Cardiac septum (tissue), 1 donor: Measurements from ENCODE around the gene ERCC6L2. TPM values are rescaled to one million over a fixed set of nuclear protein-coding genes. Genes with fewer than 3 reads are reported as not detected.

Experiments used
- DNase-seq: peaks from one replicate; pipeline ENCODE4 v3.0.0-alpha.2; 2020; ENCODE audit warnings: low spot score
- intact Hi-C: fragments of 100-400 bp; cut with DNase I; formaldehyde crosslinking; loops from one replicate; pipeline ENCODE4 v1.14.0; 2022
- total RNA-seq: library from RNA; stranded (reverse); fragmentation: NEBNext Ultra II Directional; extraction: Animal tissue kit (Norgen Biotek cat#: 25700); gene quantifications from one replicate; pipeline ENCODE4 v1.2.1, GENCODE V29; 2021
- donor health status: DM: no; HTN: no; CAD: no.

The ERCC6L2 gene
- total RNA-seq, 1 donor from 2014 or later, result 30.5 TPM

DNA sequence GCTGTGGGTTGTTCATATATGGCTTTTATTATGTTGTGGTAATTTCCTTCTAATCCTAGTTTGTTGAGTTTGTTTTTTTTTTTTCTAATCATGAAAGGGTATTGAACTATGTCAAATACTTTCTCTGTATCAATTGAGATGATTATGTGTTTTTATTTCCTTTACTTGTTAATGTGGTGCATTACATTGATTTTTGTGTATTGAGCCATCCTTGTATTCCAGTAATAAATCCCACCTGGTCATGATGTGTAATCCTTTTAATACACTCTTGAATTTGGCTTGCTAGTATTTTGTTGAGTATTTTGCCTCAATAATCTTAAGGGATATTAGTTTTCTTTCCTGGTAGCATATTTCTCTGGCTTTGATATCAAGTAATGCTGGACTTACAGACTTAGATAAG is 13.1 kb upstream of the ERCC6L2 start:
- intact Hi-C loops, result no loop called here
- DNase-seq, result no peak

DNA sequence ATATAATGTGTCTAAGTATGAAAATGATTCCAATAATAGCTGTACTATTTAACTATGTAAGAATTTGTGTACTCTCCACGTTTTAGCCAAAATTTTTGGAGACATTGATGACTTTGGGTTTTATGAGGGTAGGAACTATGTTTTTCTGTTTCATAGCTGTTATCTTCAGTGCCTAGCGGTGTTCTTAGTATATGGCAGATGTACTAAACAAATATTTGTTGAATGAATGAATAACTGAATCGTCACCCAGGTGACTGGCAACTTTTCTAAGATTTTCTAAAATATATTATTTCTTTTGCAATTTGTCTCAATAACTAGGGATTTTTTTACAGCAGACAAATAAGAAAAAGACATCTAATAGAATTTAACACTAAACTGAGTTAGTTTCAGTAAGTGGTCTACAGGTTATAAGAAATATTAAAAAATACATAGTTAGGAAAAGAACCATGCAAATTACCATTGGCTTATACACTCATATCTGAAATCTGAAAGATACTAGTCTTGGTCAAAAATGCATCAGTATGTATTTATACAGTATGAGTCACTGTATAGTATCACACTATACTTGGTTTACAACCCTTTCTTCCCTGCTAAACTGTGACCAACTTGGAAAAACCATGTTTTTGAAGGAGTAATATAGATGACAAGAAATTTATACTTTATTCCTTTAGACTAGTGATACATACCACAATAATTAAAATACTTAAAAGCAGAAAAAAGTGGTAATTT is 10.5 kb upstream of the ERCC6L2 start:
- intact Hi-C loops, result no loop called here
- DNase-seq, result no peak

DNA sequence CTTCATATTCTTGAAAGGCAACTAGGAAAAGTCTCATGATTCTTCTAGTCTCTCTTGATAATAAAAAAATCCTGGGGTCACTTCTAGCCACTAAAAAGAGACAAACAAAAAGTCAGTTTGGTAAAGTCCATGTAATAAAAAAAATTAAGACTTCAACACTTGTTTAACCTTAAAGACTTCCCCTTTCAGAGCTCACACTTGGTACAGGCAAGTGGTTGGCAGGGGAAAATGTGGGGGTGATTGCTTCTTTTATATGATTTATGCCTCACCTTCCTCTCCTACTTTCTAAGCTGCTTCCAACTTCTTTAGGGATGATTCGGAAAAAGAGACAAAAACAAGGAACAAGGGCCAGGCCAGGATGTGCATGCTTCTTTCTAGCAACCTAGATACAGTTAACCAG is 5.1 kb upstream of the ERCC6L2 start:
- DNase-seq, result no peak

DNA sequence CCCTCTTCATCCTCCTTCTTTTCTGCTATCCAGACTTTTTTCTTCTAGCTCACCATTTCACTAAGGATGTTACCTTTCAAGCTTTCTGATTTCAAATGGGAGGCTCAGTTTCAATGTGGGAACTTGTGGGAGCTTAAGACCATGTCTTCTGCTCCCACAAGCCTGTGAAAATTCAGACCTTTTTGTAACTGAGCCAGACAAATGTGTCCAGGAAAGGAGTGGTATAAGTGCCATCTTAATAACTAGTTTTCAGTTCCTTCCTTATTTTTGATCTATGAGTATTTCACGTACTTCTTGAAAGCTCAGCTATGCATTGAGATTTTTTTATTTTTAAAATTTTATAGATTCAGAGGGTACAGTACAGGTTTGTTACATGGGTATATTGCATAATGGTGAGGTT is 4.6 kb upstream of the ERCC6L2 start:
- intact Hi-C loops, result no loop called here
- DNase-seq, result no peak

More for the DNA sequence above, 5.1 kb upstream of the ERCC6L2 start:
- intact Hi-C loops, result no loop called here

DNA sequence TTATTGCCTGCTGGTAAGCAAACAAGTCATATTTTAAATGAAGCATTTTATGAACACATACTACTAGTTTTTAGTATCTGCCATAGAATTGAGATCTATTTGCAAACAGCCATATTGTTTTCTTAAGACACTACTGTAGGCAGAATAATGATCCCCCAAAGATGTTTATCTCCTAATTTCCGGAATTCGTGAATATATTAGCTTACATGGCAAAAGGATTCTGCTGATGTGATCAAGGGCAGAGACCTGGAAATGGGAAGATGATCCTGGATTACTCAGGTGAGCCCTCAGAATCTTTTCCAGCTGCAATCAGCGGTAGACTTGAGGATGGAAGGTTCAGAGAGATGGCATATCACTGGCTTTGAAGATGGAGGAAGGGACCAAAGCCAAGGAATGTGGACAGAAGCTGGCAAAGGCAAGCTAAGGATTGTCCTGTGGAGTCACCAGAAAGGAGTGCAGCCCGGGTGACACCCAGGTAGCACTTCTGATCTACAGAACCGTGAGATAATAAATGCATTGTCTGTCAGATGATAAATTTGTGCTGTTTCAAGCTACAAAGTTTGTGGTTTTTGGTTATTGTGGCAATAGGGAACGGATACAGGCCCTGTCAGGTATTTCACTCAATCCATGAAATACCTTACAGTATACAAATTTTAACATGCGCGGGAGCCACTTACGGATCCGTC is 1.0 kb upstream of the ERCC6L2 start:
- DNase-seq, result no peak
- intact Hi-C loops, result loop anchor here (2.0 kb wide), 1 partner anchor 368 kb away; no protein-coding TSS in a partner anchor

DNA sequence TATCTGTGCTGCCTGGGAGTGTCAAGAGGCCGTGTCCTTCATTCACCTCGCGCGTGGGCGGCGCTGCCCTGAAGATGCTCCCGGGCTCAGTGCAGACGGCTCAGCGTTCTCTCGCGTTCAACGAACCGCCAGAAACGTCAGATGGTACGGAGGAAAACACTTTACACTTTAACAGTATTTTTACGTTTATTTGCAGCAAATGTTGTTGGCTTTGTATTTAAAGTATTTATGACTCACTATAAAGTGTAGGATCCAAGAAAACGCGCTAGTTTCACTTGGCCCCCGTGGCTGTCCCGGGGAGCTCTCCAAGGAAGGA is 544 bp upstream of the ERCC6L2 start:
- DNase-seq, result peak; percentile 83
- intact Hi-C loops, result loop anchor here (2.0 kb wide), 1 partner anchor 368 kb away; no protein-coding TSS in a partner anchor

DNA sequence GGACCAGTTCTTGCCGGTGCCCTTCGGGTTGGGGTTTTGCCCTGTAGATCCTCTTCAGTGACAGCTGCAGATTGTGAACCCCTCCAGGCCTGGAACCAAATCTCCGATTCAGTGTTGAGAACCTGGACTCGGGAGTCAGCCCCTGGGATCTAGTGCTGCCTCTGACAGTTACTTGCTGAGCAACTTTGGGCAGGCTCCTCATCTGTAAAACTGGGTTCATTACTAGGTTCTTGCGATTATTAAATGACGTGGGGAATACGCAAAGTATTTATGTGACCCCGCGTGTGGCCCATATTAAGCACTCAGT is 600 bp downstream of the ERCC6L2 start:
- intact Hi-C loops, result no loop called here

DNA sequence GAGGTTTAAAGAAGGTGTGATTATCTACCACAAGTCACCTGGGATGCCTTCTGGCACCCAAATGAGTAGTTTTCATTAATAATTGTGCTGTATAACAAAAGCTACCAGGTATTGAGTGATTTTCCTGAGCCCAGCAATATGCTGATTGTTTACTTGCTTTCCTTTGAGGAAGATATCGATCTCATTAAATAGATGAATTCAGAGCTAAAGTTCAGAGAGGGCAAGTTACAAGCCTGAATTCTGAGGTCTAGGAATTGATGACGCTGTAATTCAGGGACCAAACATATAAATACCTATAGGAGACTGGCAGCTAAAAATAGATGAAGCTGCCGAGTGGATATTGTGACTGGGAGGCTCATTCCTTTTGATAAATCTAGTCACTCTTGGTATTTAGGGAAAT is 1.1 kb downstream of the ERCC6L2 start:
- intact Hi-C loops, result no loop called here

More for the DNA sequence above, 600 bp downstream of the ERCC6L2 start:
- no peak for DNase-seq

DNA sequence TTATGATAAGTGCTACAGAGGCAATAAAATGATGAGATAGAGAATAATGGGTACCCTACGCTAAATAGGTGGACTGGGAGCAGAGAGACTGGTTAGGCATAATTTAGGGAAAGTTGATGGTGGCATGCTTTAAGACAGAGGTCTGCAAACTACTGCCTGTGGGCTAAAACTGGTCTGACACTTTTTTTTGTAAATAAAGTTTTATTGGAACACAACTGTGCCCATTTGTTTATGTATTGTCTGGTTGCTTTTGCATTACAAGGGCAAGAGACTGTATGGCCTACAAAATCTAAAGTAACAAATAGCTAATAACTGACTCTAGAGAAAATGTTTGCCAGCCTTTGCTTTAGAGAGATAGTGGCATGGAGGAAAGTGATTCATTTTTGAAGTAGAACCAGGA is 2.5 kb downstream of the ERCC6L2 start:
- intact Hi-C loops, result no loop called here
- DNase-seq, result no peak

More for the DNA sequence above, 1.1 kb downstream of the ERCC6L2 start:
- no peak for DNase-seq

DNA sequence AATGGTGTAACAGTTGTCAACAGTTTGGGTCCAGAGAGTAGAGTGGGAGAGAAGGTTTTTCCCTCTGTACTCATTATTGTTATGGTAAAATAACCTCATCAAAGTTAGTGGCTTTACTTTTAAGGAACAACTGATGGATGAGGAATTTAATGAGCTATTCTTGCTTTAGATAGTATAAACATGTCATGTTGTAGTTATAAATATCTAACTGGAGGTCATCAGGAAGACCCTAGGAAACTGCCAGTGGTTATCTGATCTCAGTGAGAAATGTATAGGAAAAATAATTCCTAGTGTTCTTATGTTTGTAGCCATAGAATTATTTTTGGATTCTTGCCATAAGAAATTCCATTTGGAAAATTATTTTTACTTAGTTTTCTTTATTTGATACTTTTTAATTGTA is 4.1 kb downstream of the ERCC6L2 start:
- intact Hi-C loops, result no loop called here
- DNase-seq, result no peak

DNA sequence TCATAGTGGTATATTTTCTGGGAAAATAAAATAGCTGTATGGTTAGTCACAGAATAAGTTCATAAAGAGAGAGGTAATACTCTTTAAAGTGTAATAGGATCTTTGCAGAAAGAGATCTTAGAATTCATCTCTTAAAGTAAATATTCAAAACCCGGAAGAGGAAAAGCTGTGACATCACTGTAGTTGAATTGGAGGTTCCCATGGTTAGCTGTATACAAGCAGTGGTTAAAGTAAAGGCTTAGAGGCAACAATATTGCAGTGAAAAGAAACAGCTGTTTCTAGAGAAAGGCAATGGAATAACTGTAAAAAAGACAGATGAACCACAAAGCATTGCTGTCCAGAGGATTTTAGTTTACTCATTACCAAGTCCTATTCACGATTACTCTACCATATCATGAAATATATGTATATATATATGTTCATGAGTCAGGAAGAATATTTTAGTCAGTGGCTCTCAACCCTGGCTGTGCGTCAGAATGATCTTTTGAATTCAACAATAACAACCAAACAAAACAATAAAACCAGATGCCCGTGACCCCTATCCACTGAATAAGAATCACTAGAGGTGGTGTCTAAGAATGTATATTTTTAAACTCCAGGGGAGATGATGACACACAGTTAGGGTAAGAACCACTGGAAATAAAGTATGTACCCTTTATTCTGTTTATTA is 4.7 kb downstream of the ERCC6L2 start:
- intact Hi-C loops, result no loop called here
- DNase-seq, result no peak

DNA sequence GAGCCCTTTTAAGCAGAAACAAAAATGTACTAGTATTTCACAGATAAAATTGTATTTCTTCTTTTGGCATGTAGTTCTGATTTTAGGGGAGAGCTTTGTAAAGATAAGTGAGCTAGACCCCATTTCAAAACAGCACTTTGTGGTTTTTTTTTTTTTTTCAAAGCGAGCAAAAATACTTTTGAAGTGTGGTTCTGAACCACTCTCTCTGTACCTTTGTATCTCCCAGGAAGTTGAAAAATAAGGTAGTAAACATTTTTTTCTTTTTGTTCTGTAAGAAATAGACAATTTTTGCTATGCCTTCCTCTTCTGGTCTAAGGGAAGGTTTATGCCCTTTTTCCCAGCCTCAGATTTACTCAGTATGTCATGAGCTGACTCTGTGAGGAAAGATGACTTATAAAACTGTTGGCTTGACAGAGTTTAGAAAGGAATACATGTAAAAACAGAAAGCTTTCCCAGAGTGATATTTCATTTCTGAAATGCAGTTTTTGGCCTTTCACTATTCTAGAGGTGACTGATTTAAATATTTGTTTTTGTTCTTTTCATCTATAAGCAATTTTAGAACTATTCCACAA is 12.5 kb downstream of the ERCC6L2 start:
- intact Hi-C loops, result no loop called here
- DNase-seq, result no peak

DNA sequence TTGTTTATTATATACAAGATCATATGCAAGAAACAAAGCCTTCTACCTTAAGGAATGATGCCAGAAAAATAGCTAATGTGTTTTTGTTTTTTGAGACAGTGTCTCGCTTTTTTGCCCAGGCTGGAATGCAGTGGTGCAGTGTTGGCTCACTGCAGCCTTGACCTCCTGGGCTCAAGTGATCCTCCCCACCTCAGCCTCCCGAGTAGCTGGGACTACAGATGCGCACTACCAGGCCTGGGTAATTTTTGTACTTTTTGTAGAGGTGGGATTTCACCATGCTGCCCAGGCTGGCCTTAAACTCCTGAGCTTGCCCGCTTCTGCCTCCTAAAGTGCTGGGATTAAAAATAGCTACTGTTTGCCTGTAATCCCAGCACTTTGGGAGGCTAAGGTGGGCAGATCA is 15.1 kb downstream of the ERCC6L2 start:
- no peak for DNase-seq
- intact Hi-C loops, result no loop called here

DNA sequence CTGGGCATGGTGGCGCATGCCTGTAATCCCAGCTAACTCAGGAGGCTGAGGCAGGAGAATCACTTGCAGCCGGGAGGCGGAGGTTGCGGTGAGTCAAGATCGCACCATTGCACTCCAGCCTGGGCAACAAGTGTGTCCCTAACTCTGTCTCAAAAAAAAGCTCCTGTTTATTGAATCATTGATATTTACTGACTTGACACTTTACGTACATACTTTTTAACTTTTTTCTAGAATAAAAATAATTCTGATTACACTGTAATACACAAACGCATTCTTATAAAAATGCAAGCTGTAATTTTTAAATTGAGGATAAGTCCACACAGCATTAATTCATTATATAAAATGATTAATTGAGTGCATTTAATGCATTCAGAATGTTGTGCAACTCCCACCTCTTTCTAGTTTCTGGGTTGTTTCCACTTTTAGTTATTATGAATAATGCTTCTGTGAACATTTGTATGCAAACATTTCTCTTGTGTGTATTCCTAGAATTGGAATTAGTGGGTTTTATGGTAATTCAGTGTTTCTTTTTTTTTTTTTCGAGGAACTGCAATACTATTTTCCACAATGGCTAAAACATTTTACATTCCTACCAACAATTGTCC is 15.7 kb downstream of the ERCC6L2 start:
- no peak for DNase-seq
- intact Hi-C loops, result no loop called here

DNA sequence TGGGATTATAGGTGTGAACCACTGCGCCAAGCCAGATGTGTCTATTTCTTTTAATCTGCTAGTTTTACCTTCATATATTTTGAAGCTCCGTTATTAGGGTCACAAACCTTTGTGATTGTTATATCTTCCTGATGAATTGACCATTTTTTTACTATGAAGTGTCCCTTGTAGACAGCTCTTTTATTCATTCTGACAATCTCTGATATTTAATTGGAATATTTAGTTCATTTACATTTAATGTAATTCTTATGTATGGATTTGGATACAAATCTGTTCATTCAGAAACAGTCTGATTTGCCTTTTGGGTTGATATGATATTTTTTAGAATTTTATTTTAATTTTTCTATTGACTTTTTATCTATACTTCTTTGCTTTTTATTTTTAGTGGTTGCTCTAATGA is 17.2 kb downstream of the ERCC6L2 start:
- no peak for DNase-seq
- intact Hi-C loops, result no loop called here

DNA sequence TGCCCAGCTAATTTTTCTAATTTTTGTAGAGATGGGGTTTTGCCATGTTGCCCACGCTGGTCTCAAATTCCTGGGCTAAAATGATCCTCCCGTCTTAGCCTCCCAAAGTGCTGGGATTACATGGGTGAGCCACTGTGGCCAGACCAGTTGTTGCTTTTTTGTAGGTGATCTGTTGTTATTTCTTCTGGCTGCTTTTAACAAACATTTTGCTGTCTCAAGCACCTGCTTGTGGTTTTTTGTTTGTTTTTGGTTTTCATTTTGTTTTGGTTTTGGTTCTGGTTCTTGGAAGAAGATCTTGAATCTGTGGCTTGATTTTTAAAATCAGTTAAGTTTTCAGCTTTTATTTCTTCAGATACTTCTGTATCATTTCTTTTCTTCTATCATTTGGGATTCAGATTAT is 21.1 kb downstream of the ERCC6L2 start:
- no peak for DNase-seq
- intact Hi-C loops, result no loop called here

DNA sequence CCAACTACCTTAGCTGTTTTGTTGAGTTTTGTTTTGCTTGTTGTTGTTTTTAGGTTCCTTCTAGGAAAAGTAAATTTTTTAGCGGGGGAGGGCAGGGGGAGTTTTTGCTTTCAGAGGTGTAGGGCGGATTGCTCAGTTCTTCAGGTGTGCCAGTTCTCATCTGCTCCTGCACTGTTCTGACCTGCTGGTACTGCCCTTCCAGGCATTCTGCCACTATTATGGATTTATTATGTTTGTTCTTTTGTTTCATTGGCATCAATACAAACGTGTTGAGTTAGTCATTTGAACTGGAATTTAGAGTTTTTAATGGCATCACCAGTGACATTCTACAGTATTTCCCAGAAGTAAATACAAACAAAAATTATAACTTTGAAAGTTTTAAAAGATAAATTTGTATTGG is 26.0 kb downstream of the ERCC6L2 start:
- no peak for DNase-seq
- intact Hi-C loops, result no loop called here

DNA sequence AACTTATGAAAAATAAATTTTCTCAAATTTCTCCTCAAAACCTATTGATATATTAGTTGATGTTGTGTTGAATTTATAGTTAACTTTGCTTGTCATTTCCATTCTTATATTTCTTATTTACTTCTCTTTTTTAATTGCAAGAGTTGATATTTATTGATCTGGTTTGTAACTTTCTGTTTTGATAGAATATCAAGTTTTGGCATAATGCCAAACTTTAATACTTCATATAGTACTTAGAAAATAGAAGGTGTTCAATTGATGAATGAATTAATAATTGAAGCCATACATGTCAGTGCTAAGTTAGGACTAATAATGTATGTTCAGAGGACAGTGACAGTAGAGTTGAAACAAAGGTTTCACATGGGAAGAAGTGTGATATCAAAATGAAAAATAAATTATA is 27.9 kb downstream of the ERCC6L2 start:
- intact Hi-C loops, result no loop called here
- DNase-seq, result no peak

DNA sequence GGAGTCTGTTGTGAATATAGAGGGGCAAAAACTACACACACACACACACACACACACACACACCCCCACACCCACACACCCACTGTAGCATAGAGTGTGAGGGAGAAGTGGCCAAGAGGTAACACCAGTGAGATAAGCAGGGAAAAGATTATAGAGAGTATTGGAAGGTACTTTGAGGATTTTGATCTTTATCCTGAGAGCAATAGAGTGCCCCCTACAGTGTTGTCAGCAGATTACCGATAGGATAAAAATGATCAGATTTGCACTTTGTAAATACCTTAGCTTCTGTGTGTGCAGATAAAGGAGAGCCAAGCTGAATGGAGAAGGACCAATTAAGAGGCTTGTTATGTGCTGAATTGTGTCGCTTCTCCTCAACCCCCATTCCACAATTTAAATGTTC is 32.3 kb downstream of the ERCC6L2 start:
- no peak for DNase-seq
- intact Hi-C loops, result no loop called here

DNA sequence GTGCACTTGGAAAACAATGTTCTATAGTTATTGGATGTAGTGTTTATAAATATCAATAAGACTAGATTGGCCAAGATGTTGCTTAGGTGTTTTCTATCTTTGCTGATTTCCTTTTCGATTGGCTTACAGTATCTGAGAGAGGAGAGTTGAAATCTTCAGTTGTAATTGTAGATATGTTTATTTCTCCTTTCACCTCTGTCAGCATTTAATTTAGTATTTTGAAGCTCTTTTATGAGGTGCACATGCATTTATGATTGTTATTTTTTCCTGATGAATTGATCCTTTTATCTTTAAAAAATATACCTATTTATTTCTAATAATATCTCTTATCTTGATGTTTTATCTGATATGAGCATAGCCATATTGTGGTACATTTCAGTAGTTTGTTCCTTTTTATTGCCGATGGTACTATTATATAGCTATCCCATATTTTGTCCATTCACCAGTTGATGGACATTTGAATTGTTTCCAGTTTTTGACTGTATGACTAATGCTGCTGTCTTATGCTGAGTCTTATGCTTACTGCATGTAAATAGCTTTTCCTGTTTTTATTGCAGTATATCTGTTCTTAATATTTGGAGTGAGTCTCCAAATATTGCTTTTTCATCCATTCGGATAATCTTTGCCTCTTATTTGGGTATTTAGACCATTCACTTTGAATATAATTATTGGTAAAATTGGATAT is 34.7 kb downstream of the ERCC6L2 start:
- intact Hi-C loops, result no loop called here
- DNase-seq, result no peak
